HG03460 (cell line): ENCODE measurements around the gene ADGRG1.

Source experiments
- ATAC-seq: cut with Tn5 transposase; IDR thresholded peaks from one replicate; pipeline ENCODE4 v1.9.1; 2021; ENCODE audit not compliant: unreplicated experiment

Gene ADGRG1

GRCh38 chr16:57604177-57604576, 24.3 kb upstream of the ADGRG1 start:
- ATAC-seq, result no peak

- ATAC-seq, result no peak
These were observed 22.1 kb upstream of the ADGRG1 start for GRCh38 chr16:57606147-57606846.

GRCh38 chr16:57606847-57607501, 21.5 kb upstream of the ADGRG1 start:
- ATAC-seq, result no peak

- ATAC-seq, result no peak
These were observed 20.6 kb upstream of the ADGRG1 start for GRCh38 chr16:57607676-57608461.

- no peak for ATAC-seq
These were observed 19.8 kb upstream of the ADGRG1 start for GRCh38 chr16:57608462-57609113.

- ATAC-seq, result peak; percentile 92
These were observed 18.7 kb upstream of the ADGRG1 start for GRCh38 chr16:57609541-57610401.

- no peak for ATAC-seq
These were observed 17.8 kb upstream of the ADGRG1 start for GRCh38 chr16:57610611-57611010.

GRCh38 chr16:57611181-57611580, 17.2 kb upstream of the ADGRG1 start:
- no peak for ATAC-seq

- no peak for ATAC-seq
These were observed 16.7 kb upstream of the ADGRG1 start for GRCh38 chr16:57611706-57612105.

GRCh38 chr16:57612494-57612893, 15.9 kb upstream of the ADGRG1 start:
- no peak for ATAC-seq

- ATAC-seq, result no peak
These were observed 14.9 kb upstream of the ADGRG1 start for GRCh38 chr16:57613514-57613913.

- ATAC-seq, result no peak
These were observed 13.9 kb upstream of the ADGRG1 start for GRCh38 chr16:57614536-57614935.

GRCh38 chr16:57614944-57615343, 13.5 kb upstream of the ADGRG1 start:
- no peak for ATAC-seq

GRCh38 chr16:57615813-57616212, 12.6 kb upstream of the ADGRG1 start:
- ATAC-seq, result no peak

GRCh38 chr16:57616241-57616640, 12.2 kb upstream of the ADGRG1 start:
- no peak for ATAC-seq

GRCh38 chr16:57616876-57617275, 11.6 kb upstream of the ADGRG1 start:
- ATAC-seq, result no peak

- no peak for ATAC-seq
These were observed 10.8 kb upstream of the ADGRG1 start for GRCh38 chr16:57617604-57618111.

GRCh38 chr16:57618296-57619132, 9.9 kb upstream of the ADGRG1 start:
- ATAC-seq, result no peak

- ATAC-seq, result no peak
These were observed 9.3 kb upstream of the ADGRG1 start for GRCh38 chr16:57619133-57619605.
